Immature natural killer cell (primary cell): Measurements from ENCODE around the gene SPDYE4. TPM values are rescaled to one million over a fixed set of nuclear protein-coding genes. Genes with fewer than 3 reads are reported as not detected.

ENCODE experiments used
- DNase-seq, 3 donors: peaks; one replicate each; pipeline ENCODE4 v3.0.0; 2022; ENCODE audit warnings: mixed read lengths in 1 of 3
- H3K27ac Mint-ChIP-seq, 6 donors: one replicate each; pipeline ENCODE4 v1.8.0; 2020; ENCODE audit warnings: mixed read lengths in 6 of 6, mild to moderate bottlenecking in 5 of 6, inconsistent platforms in 4 of 6, moderate library complexity in 3 of 6
- H3K27me3 Mint-ChIP-seq, 3 donors: one replicate each; pipeline ENCODE4 v1.8.0; 2020 to 2021; ENCODE audit warnings: low read depth in 3 of 3, mild to moderate bottlenecking in 3 of 3, mixed read lengths in 3 of 3, moderate library complexity in 3 of 3, inconsistent platforms in 1 of 3
- H3K36me3 Mint-ChIP-seq, 3 donors: one replicate each; pipeline ENCODE4 v1.8.0; 2020; ENCODE audit warnings: mixed read lengths in 3 of 3, inconsistent platforms in 2 of 3, mild to moderate bottlenecking in 2 of 3
- H3K4me1 Mint-ChIP-seq, 2 donors: one replicate each; pipeline ENCODE4 v1.8.0; 2020; ENCODE audit warnings: inconsistent platforms in 2 of 2, mild to moderate bottlenecking in 2 of 2, mixed read lengths in 2 of 2, moderate library complexity in 1 of 2
- H3K4me3 Mint-ChIP-seq, 5 donors: one replicate each; pipeline ENCODE4 v1.8.0; 2020; ENCODE audit warnings: mild to moderate bottlenecking in 5 of 5, mixed read lengths in 5 of 5, inconsistent platforms in 3 of 5, moderate library complexity in 3 of 5
- H3K9me3 Mint-ChIP-seq, 6 donors: one replicate each; pipeline ENCODE4 v1.8.0; 2020; ENCODE audit warnings: mild to moderate bottlenecking in 6 of 6, mixed read lengths in 6 of 6, inconsistent platforms in 4 of 6, moderate library complexity in 3 of 6
- polyA plus RNA-seq, 3 donors: library from polyadenylated mRNA; unstranded; fragments of 300-500 nt; fragmentation: Illumina TruSeq; gene quantifications; one replicate each; pipeline ENCODE4 v1.2.3, GENCODE V29; 2021

Gene SPDYE4
- polyA plus RNA-seq, 3 donors from 2014 or later = not detected

GRCh38 chr17:8706431-8706830 lies 51.9 kb downstream of the SPDYE4 start:
- H3K27me3 Mint-ChIP-seq = peaks cover 3 to 13% (median 10%) of the 10 kb centered on the region in 3 donors
- no peak for DNase-seq
- H3K4me3 Mint-ChIP-seq = no peak overlapping the region
- H3K27ac Mint-ChIP-seq = no peak overlapping the region
- no peaks in the 10 kb centered on the region for H3K9me3 Mint-ChIP-seq
- H3K36me3 Mint-ChIP-seq = peaks cover 0 to 5% (median 0%) of the 10 kb centered on the region in 3 donors
- no peaks in the 10 kb centered on the region for H3K4me1 Mint-ChIP-seq

DNA sequence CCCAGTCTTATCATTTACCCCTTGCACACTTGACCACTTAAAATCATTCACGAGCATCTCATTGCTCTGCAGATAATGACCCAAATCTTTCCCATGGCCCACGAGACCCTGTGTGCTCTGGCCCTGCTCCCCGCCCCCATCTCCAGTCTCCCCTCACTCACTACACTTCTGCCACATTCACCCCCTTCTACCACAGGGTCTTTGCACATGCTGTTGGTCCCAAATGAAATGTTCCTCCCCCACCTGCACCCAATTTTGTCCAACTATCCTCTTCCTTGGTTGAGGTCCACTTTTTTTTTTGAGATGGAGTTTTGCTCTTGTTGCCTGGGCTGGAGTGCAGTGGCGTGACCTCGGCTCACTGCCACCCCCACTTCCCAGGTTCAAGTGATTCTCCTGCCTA lies 52.9 kb downstream of the SPDYE4 start:
- no peak for DNase-seq
- Mint-ChIP-seq H3K9me3 (no peaks in the 10 kb centered on the region), H3K27ac (no peak overlapping the region), H3K27me3 (peaks cover 3 to 13% (median 6%) of the 10 kb centered on the region in 3 donors), H3K4me3 (no peak overlapping the region), H3K36me3 (peaks cover 0 to 5% (median 0%) of the 10 kb centered on the region in 3 donors), H3K4me1 (no peaks in the 10 kb centered on the region)

DNA sequence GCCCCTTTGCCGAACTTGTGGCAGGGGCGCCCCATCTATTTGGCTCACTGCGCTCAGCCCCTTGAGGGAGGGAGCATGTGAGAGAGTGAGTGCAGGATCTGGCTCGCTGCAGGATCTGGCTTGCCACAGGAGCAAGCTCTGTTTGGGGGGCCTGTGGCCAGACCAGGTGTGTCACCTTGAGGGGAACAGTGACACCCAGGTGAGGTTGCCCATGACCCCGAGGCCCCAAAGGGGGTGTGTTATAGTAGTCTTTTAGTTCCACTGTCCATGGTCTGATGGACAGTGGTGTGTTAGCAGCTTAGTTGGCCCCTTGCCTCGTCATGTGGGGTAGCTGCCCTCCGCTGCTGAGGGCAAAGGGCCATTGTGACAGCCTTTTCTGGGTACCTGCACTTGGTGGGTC lies 55.3 kb downstream of the SPDYE4 start:
- Mint-ChIP-seq H3K4me3 (no peak overlapping the region), H3K36me3 (peaks cover 0 to 5% (median 0%) of the 10 kb centered on the region in 3 donors), H3K27ac (no peak overlapping the region), H3K9me3 (no peaks in the 10 kb centered on the region), H3K4me1 (no peaks in the 10 kb centered on the region), H3K27me3 (peaks cover 4 to 16% (median 9%) of the 10 kb centered on the region in 3 donors)
- DNase-seq = no peak

DNA sequence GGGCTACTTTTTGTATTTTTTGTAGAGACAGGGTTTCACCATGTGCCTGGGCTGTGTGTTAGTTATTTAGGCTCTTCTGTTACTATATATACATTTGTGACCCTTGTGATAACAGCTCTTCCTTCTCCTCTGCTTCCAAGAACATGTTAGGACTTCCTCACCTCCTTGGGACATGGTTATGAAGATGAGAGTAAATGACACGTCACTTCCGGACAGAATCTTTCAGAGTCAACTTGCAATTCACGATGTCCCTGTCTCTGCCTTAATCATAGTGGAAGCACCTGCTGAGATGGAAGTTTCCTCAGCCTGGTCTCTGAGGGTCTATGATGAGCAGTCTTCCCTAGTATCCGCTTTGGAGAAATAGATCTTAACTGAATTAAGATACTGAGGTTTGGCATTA lies 56.6 kb downstream of the SPDYE4 start:
- H3K36me3 Mint-ChIP-seq = peaks cover 0 to 5% (median 0%) of the 10 kb centered on the region in 3 donors
- no peaks in the 10 kb centered on the region for H3K9me3 Mint-ChIP-seq
- H3K27ac Mint-ChIP-seq = no peak overlapping the region
- H3K4me1 Mint-ChIP-seq = no peaks in the 10 kb centered on the region
- no peak overlapping the region for H3K4me3 Mint-ChIP-seq
- no peak for DNase-seq
- peaks cover 2 to 13% (median 9%) of the 10 kb centered on the region in 3 donors for H3K27me3 Mint-ChIP-seq

DNA sequence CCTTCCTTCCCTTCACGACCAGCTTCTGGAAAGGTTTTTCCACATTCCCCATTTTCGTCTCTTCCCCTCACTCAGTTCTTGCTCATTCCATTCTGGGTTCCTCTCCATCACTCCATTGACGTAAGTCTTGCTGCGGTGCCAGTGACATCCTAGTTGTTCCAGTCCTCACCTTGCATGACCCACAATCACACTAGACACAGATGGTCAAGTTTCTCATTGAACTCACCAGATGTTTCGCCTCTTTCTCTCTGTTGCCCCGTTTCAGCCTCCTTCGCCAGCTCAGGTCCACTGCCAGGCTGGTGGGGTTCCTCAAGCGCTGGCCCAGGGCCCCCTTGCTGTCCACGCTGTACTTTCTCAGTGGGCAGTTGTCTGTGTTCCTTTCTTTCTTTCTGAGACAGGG lies 57.1 kb downstream of the SPDYE4 start:
- H3K27me3 Mint-ChIP-seq = peaks cover 2 to 13% (median 9%) of the 10 kb centered on the region in 3 donors
- H3K4me3 Mint-ChIP-seq = no peak overlapping the region
- no peak overlapping the region for H3K27ac Mint-ChIP-seq
- peaks cover 0 to 5% (median 0%) of the 10 kb centered on the region in 3 donors for H3K36me3 Mint-ChIP-seq
- DNase-seq = no peak
- H3K9me3 Mint-ChIP-seq = no peaks in the 10 kb centered on the region
- no peaks in the 10 kb centered on the region for H3K4me1 Mint-ChIP-seq

Other genes with a start within 250 kb of the SPDYE4 start
- gene MYH10, start 127.8 kb downstream of the SPDYE4 start, polyA plus RNA-seq = 1 to 10 TPM in 1 of 3 donors, under 1 TPM in 1, not detected in 1; 0.38 to 2.6 TPM
- gene CCDC42, start 13.7 kb downstream of the SPDYE4 start, polyA plus RNA-seq = not detected
- not detected for gene MFSD6L, start 40.8 kb upstream of the SPDYE4 start, polyA plus RNA-seq
- gene PIK3R6, start 109.1 kb upstream of the SPDYE4 start, polyA plus RNA-seq = under 1 TPM in 2 of 3 donors, not detected in 1; 0.18 to 0.57 TPM
- gene PIK3R5, start 207.2 kb upstream of the SPDYE4 start, polyA plus RNA-seq = 10 to 100 TPM; 26.7 to 90.9 (median 28.9) TPM